GM12878 (cell line): ENCODE measurements around the gene SHROOM4. TPM values are rescaled to one million over a fixed set of nuclear protein-coding genes. Genes with fewer than 3 reads are reported as not detected.

Source experiments
- ATAC-seq: fragments of 200-7000 bp; cut with Tn5 transposase; 3 replicates; pipeline ENCODE4 v1.9.1; 2020; ENCODE audit warnings: mild to moderate bottlenecking, moderate library complexity
- BruUV-seq: library from RNA; stranded (reverse); fragments of 400-500 nt; replicated peaks from 2 replicates; lab custom pipeline; 2021; lab: Mats Ljungman, UMichigan
- CTCF ChIA-PET: fragments of 300-600 bp; sonication (Branson Sonifier 250); formaldehyde crosslinking; extraction: SDS; loops from one replicate; lab custom pipeline; 2021; ENCODE audit warnings: inconsistent platforms; lab: Yijun Ruan, JAX
- POLR2A ChIA-PET: fragments of 350-600 bp; formaldehyde crosslinking; extraction: SDS; loops from one replicate; lab custom pipeline; 2021; ENCODE audit warnings: inconsistent platforms; lab: Charles Lee
- RAD21 ChIA-PET: fragments of 300-600 bp; sonication (Branson Sonifier 250); formaldehyde crosslinking; loops from one replicate; lab custom pipeline; 2023; ENCODE audit warnings: antibody characterized with exemption; ENCODE audit not compliant: unreplicated experiment; lab: Charles Lee
- SMC1A ChIA-PET: fragments of 300-600 bp; sonication (Branson Sonifier 250); formaldehyde crosslinking; loops from one replicate; lab custom pipeline; 2023; ENCODE audit not compliant: unreplicated experiment, uncharacterized antibody; lab: Charles Lee
- DNase-seq: peaks from one replicate; pipeline ENCODE4 v3.0.0-alpha.2; 2011; ENCODE audit warnings: low read depth, low spot score
- FAIRE-seq: peaks from 3 replicates; lab custom pipeline; 2011; peaks lifted over from hg19 to GRCh38; lab: Jason Lieb, UNC
- H2AFZ ChIP-seq: 2 replicates; pipeline ENCODE4 v1.6.0; 2011; ENCODE audit warnings: low read depth, low read length, control low read depth; ENCODE audit not compliant: control insufficient read depth
- H3K27ac ChIP-seq: 2 replicates; pipeline ENCODE4 v1.5.1; 2011; ENCODE audit warnings: control low read depth; ENCODE audit not compliant: control insufficient read depth, insufficient read depth
- H3K27me3 ChIP-seq, 2 experiments: replicated peaks in 1 of 2; 2 replicates each; pipeline versions ENCODE4 v1.6.0 to v1.6.1; 2011; ENCODE audit warnings: low read length in 1 of 2; ENCODE audit not compliant: control insufficient read depth in 2 of 2, insufficient read depth in 2 of 2
- H3K36me3 ChIP-seq, 2 experiments: 2 replicates each; pipeline ENCODE4 v1.5.1; 2011; ENCODE audit warnings: low read length in 1 of 2; ENCODE audit not compliant: control insufficient read depth in 2 of 2, insufficient read depth in 2 of 2
- H3K4me1 ChIP-seq: 2 replicates; pipeline ENCODE4 v1.6.1; 2011; ENCODE audit warnings: mild to moderate bottlenecking, low read length, moderate library complexity, mixed read lengths; ENCODE audit not compliant: control insufficient read depth, insufficient read depth
- H3K4me2 ChIP-seq: 2 replicates; pipeline ENCODE4 v1.6.0; 2011; ENCODE audit warnings: control low read depth; ENCODE audit not compliant: control insufficient read depth, insufficient read depth
- H3K4me3 ChIP-seq: fragments of 200-600 bp; sonication (generic); 2 replicates; pipeline ENCODE4 v1.5.1; 2016
- H3K79me2 ChIP-seq: 2 replicates; pipeline ENCODE4 v1.6.0; 2011; ENCODE audit warnings: low read length; ENCODE audit not compliant: control insufficient read depth, insufficient read depth
- H3K9ac ChIP-seq: 2 replicates; pipeline ENCODE4 v1.8.0; 2011; ENCODE audit warnings: low read length, control low read depth, mixed read lengths; ENCODE audit not compliant: control insufficient read depth, insufficient read depth
- H3K9me3 ChIP-seq: replicated peaks from 3 replicates; pipeline ENCODE4 v1.5.1; 2011; ENCODE audit warnings: mild to moderate bottlenecking, low read length; ENCODE audit not compliant: control insufficient read depth, insufficient read depth
- H4K20me1 ChIP-seq: 2 replicates; pipeline ENCODE4 v1.6.0; 2011; ENCODE audit not compliant: control insufficient read depth, insufficient read depth
- ATF3 ChIP-seq: IDR thresholded peaks from 2 replicates; pipeline ENCODE4 v1.6.1; 2011; ENCODE audit warnings: low read depth, mild to moderate bottlenecking, low read length, moderate library complexity, borderline replicate concordance; ENCODE audit errors: extremely low read depth
- EED ChIP-seq: sonication (generic); IDR thresholded peaks from 2 replicates; pipeline ENCODE4 v1.6.1; 2016; ENCODE audit warnings: antibody characterized with exemption, low read depth
- MLLT1 ChIP-seq: fragments of 450-650 bp; IDR thresholded peaks from 2 replicates; pipeline ENCODE4 v1.6.1; 2016; ENCODE audit warnings: mild to moderate bottlenecking
- SMARCA5 ChIP-seq: fragments of 450-650 bp; IDR thresholded peaks from 2 replicates; pipeline ENCODE4 v1.6.1; 2017; ENCODE audit warnings: mild to moderate bottlenecking
- WGBS: methylation state at CpG from one replicate; pipeline ENCODE4 v1.1.6; 2016; ENCODE audit warnings: low lambda C conversion rate; ENCODE audit not compliant: insufficient replicate concordance, insufficient coverage; ENCODE audit errors: missing lambda C conversion rate; 5-methylcytosine and 5-hydroxymethylcytosine counted together
- in situ Hi-C: fragments of 300-500 bp; cut with MboI; formaldehyde crosslinking; loops from 9 replicates; pipeline ENCODE4 v1.14.3; 2018; ENCODE audit warnings: mixed read lengths
- intact Hi-C: fragments of 100-400 bp; cut with micrococcal nuclease; formaldehyde crosslinking; loops from one replicate; pipeline ENCODE4 v1.14.2; 2022; ENCODE audit not compliant: unreplicated experiment
- polyA plus RNA-seq, 11 experiments: library from polyadenylated mRNA; depleted of rRNA in 4 of 11; unstranded in 6 of 11; stranded (reverse) in 5 of 11; fragments of >200 nt; fragmentation: Nextera tagmentation in 4 of 11; fragmentation: Illumina TruSeq in 1 of 11; extraction: Ambion mirVana in 4 of 11; extraction: Trizol in 1 of 11; gene quantifications; 1 replicate in 1 of 11; 2 replicates in 10 of 11; pipeline versions ENCODE4 v1.2.1 to v1.2.3, GENCODE V29; 2011 to 2016; ENCODE audit warnings: inconsistent platforms in 2 of 11, missing spikeins in 2 of 11, low read depth in 1 of 11
- total RNA-seq, 4 experiments: library from RNA; depleted of rRNA in 3 of 4; stranded (reverse); fragments of >200 nt in 3 of 4; fragmentation: Illumina TruSeq in 1 of 4; extraction: Trizol in 1 of 4; gene quantifications; 2 replicates each; pipeline versions ENCODE4 v1.2.1 to v1.2.3, GENCODE V29; 2013 to 2021

SHROOM4 gene
- total and polyA plus RNA-seq, 10 of the 15 experiments (the other 5 are each of a cell fraction or from before 2014, with no cell fraction given) = 0.01 to 0.03 TPM; not detected in 8

GRCh38 chrX:50814701-50815100, 707 bp upstream of the SHROOM4 start:
- H3K4me2 ChIP-seq = no peak overlapping the region
- H3K4me3 ChIP-seq = no peak overlapping the region
- BruUV-seq = no TSS peak
- intact Hi-C loops (no loop called here), in situ Hi-C loops (no loop called here)
- ChIA-PET RAD21 (no interaction called here), SMC1A (no interaction called here), CTCF (interaction anchor here (1.1 kb wide), 1 partner anchor 239 kb away, joined by 3 read pairs; no protein-coding TSS in a partner anchor), POLR2A (no interaction called here)
- no peak for FAIRE-seq
- H3K4me1 ChIP-seq = no peaks in the 10 kb centered on the region
- peaks cover 0 to 1% of the 10 kb centered on the region in 2 experiments; a peak in 2 of 4 replicates for H3K27me3 ChIP-seq
- 52% methylated on average over 6 of the region's 6 CpGs for WGBS
- ATAC-seq = no peak
- no peak overlapping the region for H3K9ac ChIP-seq
- no peaks in the 10 kb centered on the region for H4K20me1 ChIP-seq
- no peak overlapping the region for H2AFZ ChIP-seq
- no peak for DNase-seq
- H3K79me2 ChIP-seq = no peaks in the 10 kb centered on the region
- TF ChIP-seq SMARCA5 = no peak
- no peaks in the 10 kb centered on the region for H3K36me3 ChIP-seq
- no peaks in the 10 kb centered on the region for H3K9me3 ChIP-seq
- no peak overlapping the region for H3K27ac ChIP-seq

- Histone ChIP-seq H3K4me2 (no peak overlapping the region), H3K27ac (no peak overlapping the region), H3K79me2 (no peaks in the 10 kb centered on the region), H3K9me3 (no peaks in the 10 kb centered on the region), H4K20me1 (no peaks in the 10 kb centered on the region), H2AFZ (no peak overlapping the region), H3K9ac (no peak overlapping the region), H3K27me3 (peaks cover 0 to 1% of the 10 kb centered on the region in 2 experiments; a peak in 2 of 4 replicates), H3K4me1 (no peaks in the 10 kb centered on the region), H3K36me3 (no peaks in the 10 kb centered on the region), H3K4me3 (no peak overlapping the region)
- RAD21 ChIA-PET = no interaction called here
- intact Hi-C loops (no loop called here), in situ Hi-C loops (no loop called here)
- TF ChIP-seq EED (no peak), MLLT1 (no peak), ATF3 (no peak)
- CTCF ChIA-PET = no interaction called here
- POLR2A ChIA-PET = no interaction called here
- ATAC-seq (no peak), FAIRE-seq (no peak), DNase-seq (no peak)
- SMC1A ChIA-PET = no interaction called here
- 55% methylated on average over 57 of the region's 59 CpGs for WGBS
- BruUV-seq = no TSS peak
These were observed 775 bp downstream of the SHROOM4 start for GRCh38 chrX:50812995-50813842.
